GM18861 (cell line): Measurements from ENCODE around the gene GTF2H2.
"Not testable (repeated sequence)": the region's sequence is repeated elsewhere in the genome, so short reads cannot be mapped to it uniquely, and the experiment has no call there.

ENCODE experiments used
- ATAC-seq: cut with Tn5 transposase; IDR thresholded peaks from one replicate; pipeline ENCODE4 v1.9.1; 2021; ENCODE audit not compliant: unreplicated experiment

Gene GTF2H2

GRCh38 chr5:71067262-71067928 is at the start of gene GTF2H2:
Gene GTF2H2 (minus strand): TSS chr5:71067676. CDS start chr5:71062763, 4,913 bp downstream.
- ATAC-seq: peak; percentile 96

- not testable (repeated sequence) for ATAC-seq
Measured at GRCh38 chr5:71109730-71110275, 42.3 kb upstream of the GTF2H2 start.

DNA sequence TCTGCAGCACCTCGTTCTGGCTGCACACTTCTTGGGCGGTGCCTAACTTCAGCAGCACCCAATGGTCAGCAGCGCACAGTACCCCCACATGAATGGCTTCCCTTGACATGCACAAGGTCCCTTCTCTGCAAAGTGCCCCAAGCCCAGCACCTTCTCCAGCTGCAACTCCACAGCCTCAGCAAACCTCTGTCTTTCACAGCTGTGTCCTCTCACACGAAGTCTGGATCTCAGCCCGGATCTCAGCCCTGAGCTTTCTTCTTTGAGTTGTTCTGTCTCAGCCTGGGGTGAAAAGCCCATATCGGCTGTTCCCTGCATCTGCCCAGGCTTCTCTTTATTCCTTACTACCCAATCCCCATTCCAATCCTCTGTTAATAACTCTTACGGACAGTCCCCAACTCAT is 32.5 kb upstream of the GTF2H2 start:
- ATAC-seq: not testable (repeated sequence)

- ATAC-seq: not testable (repeated sequence)
Measured at GRCh38 chr5:71097930-71098203, 30.4 kb upstream of the GTF2H2 start.

GRCh38 chr5:71097173-71097929 is 29.9 kb upstream of the GTF2H2 start:
- not testable (repeated sequence) for ATAC-seq

GRCh38 chr5:71089773-71090172 is 22.3 kb upstream of the GTF2H2 start:
- ATAC-seq: not testable (repeated sequence)

DNA sequence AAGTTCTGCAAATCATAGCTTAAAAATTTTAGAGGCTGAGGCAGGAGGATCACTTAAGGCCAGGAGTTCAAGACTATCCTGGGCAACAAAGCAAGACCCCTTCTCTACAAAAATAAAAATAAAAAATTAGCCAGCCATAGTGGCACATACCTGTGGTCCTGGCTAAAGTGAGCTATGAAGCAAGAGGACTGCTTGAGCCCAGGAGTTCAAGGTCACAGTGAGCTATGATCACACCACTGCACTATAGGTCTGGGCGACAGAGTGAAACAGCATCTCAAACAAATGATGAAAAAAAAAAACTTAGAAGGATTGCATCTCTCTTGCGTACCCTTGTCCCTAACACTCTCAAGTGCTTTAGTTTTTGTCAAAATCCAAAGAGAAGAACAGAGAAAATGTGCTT is 21.3 kb upstream of the GTF2H2 start:
- ATAC-seq: not testable (repeated sequence)

GRCh38 chr5:71086145-71086544 is 18.7 kb upstream of the GTF2H2 start:
- ATAC-seq: not testable (repeated sequence)

GRCh38 chr5:71084280-71085063 is 17.0 kb upstream of the GTF2H2 start:
- not testable (repeated sequence) for ATAC-seq

DNA sequence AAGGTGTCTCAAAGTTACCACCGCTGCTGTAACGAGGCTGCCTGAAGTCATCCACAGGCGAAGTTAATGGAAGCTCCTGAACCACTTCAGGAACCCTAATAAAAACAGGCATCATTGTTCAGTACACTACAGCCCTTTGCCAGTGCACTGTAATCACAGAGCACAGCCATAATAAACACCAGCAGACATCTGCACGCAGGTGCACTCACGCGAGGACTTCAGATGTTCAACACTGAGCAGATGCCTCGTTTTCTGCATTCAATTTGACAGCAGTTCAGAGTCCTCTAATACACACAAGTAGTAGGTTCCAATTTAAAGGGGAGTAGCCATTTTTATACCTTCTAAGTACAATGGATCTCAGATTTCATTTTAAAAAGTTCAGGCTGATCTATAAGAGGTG is 15.4 kb upstream of the GTF2H2 start:
- ATAC-seq: not testable (repeated sequence)

GRCh38 chr5:71082340-71082739 is 14.9 kb upstream of the GTF2H2 start:
- ATAC-seq: not testable (repeated sequence)

- ATAC-seq: not testable (repeated sequence)
Measured at GRCh38 chr5:71061322-71061721, 6.2 kb downstream of the GTF2H2 start.

- not testable (repeated sequence) for ATAC-seq
Measured at GRCh38 chr5:71059426-71059825, 8.1 kb downstream of the GTF2H2 start.

GRCh38 chr5:71044808-71045207 is 22.7 kb downstream of the GTF2H2 start:
- ATAC-seq: not testable (repeated sequence)

DNA sequence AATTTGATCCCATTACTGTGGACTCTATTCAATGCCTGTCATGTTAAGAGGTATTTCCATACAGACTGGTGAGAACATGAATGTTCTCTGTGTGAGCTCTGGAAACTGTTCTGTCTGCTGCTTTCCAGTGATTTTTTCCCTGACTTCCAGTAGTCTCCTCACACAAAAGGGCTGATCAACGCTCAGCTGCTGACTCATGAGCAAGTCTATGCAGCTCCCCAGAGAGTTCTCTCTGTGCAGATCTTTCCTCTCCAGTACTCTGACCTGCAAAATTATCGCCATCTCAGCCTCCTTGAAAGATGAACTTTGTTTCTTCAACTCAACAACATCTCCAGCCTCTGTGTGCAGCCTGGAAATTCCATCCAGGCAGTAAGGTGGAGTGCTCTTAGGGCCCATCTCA is 23.3 kb downstream of the GTF2H2 start:
- ATAC-seq: not testable (repeated sequence)

DNA sequence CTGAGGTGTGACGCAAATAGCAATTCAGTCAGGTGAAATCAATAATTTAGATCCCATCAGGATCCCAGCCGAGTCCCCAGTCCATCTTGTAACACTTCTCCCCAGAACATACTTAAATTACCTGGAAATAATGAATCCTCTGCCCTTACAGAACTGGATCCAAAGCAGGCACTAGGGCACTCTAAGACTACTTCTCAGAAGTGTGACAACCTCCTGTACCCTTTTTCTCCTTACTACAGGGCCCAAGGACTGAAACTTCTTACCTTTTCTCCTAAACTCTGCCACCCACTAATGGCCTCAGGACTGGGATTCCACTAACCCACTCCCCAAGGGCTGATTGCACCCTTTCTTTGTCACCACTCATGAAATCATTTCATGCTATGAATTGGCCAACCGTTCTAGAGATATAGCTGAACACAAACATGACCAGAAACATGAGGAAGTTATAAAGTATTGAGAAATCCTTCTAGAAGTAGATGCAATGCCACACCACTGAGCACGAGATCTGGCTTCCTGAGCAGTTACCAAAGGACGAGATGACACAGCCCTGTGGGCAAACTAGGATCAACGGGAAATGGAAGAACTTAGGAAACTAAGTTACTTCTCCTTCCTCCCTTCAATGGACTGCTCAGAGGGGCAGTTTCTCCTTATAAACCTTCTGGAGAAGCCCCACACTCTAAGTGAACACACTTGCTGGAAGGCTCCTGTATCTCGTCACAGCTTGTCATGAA is 36.3 kb downstream of the GTF2H2 start:
- not testable (repeated sequence) for ATAC-seq

GRCh38 chr5:71025289-71025953 is 42.1 kb downstream of the GTF2H2 start, which contains the start of gene NAIP:
Gene NAIP (minus strand): TSS chr5:71025339. CDS start chr5:71012915, 12,424 bp downstream.
- ATAC-seq: not testable (repeated sequence)

- not testable (repeated sequence) for ATAC-seq
Measured at GRCh38 chr5:71020643-71021042, 46.8 kb downstream of the GTF2H2 start.

- not testable (repeated sequence) for ATAC-seq
Measured at GRCh38 chr5:71018376-71019005, 49.0 kb downstream of the GTF2H2 start.
